Coronary artery (tissue), 2 donors: ENCODE results near the gene PIAS1.
A peak's percentile ranks its signal among the peaks of the same experiment; 100 is the strongest.

ENCODE experiments used
- DNase-seq: peaks from one replicate; pipeline ENCODE4 v3.0.0-alpha.2; 2017; ENCODE audit warnings: low spot score
- H3K27ac ChIP-seq, 2 donors: fragments of 200-600 bp; sonication (generic); one replicate each; pipeline ENCODE4 v1.5.1; 2016 to 2019
- H3K4me3 ChIP-seq: fragments of 200-600 bp; sonication (generic); 2 replicates; pipeline ENCODE4 v1.5.1; 2016; ENCODE audit warnings: mild to moderate bottlenecking, moderate library complexity
- CTCF ChIP-seq: fragments of 200-600 bp; sonication (generic); IDR thresholded peaks from one replicate; pipeline ENCODE4 v1.5.1; 2019; ENCODE audit warnings: antibody characterized with exemption

The PIAS1 gene

DNA sequence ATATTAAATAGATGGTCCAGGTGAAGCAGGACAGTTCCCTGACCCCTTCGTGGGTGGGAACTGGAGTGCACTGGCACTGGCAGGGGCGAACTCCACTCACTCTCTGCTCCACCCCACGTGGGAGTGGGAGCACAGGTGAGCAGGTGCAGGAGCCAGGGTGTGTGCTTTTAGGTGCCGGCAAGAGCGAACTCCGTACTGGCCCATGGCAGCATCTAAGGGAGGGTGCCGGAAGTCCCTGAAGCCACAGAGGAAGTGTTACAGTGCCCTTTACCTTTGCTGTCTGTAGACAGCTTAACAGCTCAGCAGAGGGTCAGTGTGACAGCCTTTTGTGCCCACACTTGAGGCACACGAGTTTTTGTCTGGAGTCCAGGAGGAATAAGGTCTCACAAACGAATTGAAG lies 26.7 kb upstream of the PIAS1 start:
- H3K27ac ChIP-seq: no peak overlapping the region
- TF ChIP-seq CTCF: no peak
- DNase-seq: no peak
- no peak overlapping the region for H3K4me3 ChIP-seq

DNA sequence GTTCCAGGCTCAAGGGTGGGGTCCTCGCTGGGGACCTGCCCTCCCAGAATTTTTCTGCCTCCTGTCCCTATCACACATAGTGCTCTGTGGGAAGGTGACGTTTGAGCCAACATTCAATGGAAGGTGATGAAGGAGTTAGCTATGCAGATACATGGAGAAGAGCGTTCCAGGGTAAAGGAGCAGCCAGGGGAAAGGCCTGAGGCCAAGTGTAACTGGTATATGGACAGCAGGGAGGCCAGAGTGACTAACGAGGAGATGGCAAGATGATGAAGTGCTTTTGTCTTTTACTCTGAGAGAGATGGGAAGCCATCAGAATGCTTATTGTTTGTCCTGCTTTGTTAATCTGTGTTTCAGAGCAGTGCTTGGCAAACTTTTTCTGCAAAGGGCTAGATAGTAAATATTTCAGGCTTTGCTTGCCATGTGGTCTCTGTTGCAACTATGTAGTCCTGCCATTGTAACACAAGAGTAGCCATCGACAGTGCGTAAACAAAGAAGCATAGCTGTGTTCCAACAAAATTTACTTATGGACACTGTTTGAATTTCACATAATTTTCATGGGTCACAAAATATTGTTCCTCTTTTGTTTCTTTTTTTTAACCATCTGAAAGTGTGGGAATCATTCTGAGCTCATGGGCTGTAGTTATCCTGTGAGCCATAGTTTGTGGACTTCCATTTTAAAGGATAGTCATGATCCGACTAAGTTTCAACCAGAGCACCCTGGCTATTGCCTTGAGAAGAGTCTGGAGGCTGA lies 25.8 kb upstream of the PIAS1 start:
- no peak overlapping the region for H3K4me3 ChIP-seq
- no peak for TF ChIP-seq CTCF
- H3K27ac ChIP-seq: no peak overlapping the region
- DNase-seq: no peak

DNA sequence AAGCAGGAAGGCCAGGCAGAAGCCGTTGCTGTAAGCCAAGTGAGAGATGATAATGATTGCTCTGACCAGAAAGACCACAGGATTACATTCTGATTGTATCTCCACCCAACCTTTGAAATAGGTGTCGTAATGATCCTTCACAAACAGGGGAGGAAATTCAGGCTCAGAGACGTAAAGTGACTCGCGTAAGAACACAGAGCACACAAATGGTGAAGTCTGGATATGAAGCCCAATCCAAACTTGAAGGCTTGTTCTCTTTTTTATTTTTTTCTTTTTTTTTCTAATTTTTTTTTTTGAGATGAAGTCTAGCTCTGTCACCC lies 25.3 kb upstream of the PIAS1 start:
- Histone ChIP-seq H3K4me3 (no peak overlapping the region), H3K27ac (no peak overlapping the region)
- no peak for DNase-seq
- TF ChIP-seq CTCF: no peak

GRCh38 chr15:68029959-68030358 lies 24.2 kb upstream of the PIAS1 start:
- H3K4me3 ChIP-seq: no peak overlapping the region
- no peak overlapping the region for H3K27ac ChIP-seq
- no peak for DNase-seq
- TF ChIP-seq CTCF: no peak

GRCh38 chr15:68031404-68031803 lies 22.7 kb upstream of the PIAS1 start:
- DNase-seq: no peak
- H3K4me3 ChIP-seq: no peak overlapping the region
- TF ChIP-seq CTCF: no peak
- H3K27ac ChIP-seq: peak overlapping the region in 1 of 2 donors; percentile 22

- no peak overlapping the region for H3K4me3 ChIP-seq
- no peak overlapping the region for H3K27ac ChIP-seq
- DNase-seq: no peak
- TF ChIP-seq CTCF: no peak
These were observed 21.4 kb upstream of the PIAS1 start for GRCh38 chr15:68032672-68033071.

GRCh38 chr15:68034081-68034480 lies 20.0 kb upstream of the PIAS1 start:
- DNase-seq: no peak
- Histone ChIP-seq H3K27ac (no peak overlapping the region), H3K4me3 (no peak overlapping the region)
- no peak for TF ChIP-seq CTCF
